ENCODE measurements around the gene SEC16A. TPM values are rescaled to one million over a fixed set of nuclear protein-coding genes. Genes with fewer than 3 reads are reported as not detected.

Gene SEC16A
- total RNA-seq, 4 donors from 2014 or later, result 31.2 to 49.1 (median 38.6) TPM

GRCh38 chr9:136433849-136434579 lies 48.8 kb downstream of the SEC16A start:
- no peak for DNase-seq
- H3K9me3 ChIP-seq, result no peaks in the 10 kb centered on the region
- H3K4me1 ChIP-seq, result peaks cover 5 to 38% (median 23%) of the 10 kb centered on the region in 3 donors
- intact Hi-C loops (cut with DNase I), result no loop called here
- TF ChIP-seq POLR2A (IDR thresholded peaks at IDR 0.05), result no peak
- TF ChIP-seq, protein P1, sequence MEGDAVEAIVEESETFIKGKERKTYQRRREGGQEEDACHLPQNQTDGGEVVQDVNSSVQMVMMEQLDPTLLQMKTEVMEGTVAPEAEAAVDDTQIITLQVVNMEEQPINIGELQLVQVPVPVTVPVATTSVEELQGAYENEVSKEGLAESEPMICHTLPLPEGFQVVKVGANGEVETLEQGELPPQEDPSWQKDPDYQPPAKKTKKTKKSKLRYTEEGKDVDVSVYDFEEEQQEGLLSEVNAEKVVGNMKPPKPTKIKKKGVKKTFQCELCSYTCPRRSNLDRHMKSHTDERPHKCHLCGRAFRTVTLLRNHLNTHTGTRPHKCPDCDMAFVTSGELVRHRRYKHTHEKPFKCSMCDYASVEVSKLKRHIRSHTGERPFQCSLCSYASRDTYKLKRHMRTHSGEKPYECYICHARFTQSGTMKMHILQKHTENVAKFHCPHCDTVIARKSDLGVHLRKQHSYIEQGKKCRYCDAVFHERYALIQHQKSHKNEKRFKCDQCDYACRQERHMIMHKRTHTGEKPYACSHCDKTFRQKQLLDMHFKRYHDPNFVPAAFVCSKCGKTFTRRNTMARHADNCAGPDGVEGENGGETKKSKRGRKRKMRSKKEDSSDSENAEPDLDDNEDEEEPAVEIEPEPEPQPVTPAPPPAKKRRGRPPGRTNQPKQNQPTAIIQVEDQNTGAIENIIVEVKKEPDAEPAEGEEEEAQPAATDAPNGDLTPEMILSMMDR (IDR thresholded peaks at IDR 0.05), result no peak
- H3K4me3 ChIP-seq, result no peak overlapping the region
- 90 to 92% methylated on average over 11 to 18 of the region's 37 CpGs for WGBS, 2 donors
- no peak overlapping the region for H3K27ac ChIP-seq
- H3K27me3 ChIP-seq, result no peaks in the 10 kb centered on the region
- peaks cover 10 to 73% (median 16%) of the 10 kb centered on the region in 3 donors for H3K36me3 ChIP-seq

- peaks cover 5 to 30% (median 19%) of the 10 kb centered on the region in 3 donors for H3K4me1 ChIP-seq
- no peak overlapping the region for H3K27ac ChIP-seq
- no peaks in the 10 kb centered on the region for H3K9me3 ChIP-seq
- DNase-seq, result no peak
- intact Hi-C loops (cut with DNase I), result no loop called here
- TF ChIP-seq, protein P1 (IDR thresholded peaks at IDR 0.05), result no peak
- no peak for TF ChIP-seq POLR2A (IDR thresholded peaks at IDR 0.05)
- H3K27me3 ChIP-seq, result no peaks in the 10 kb centered on the region
- 88% methylated on average over 5 of the region's 36 CpGs; no CpG with 5 or more reads in 1 of the 2 donors for WGBS, 2 donors
- peaks cover 10 to 81% (median 17%) of the 10 kb centered on the region in 3 donors for H3K36me3 ChIP-seq
- no peak overlapping the region for H3K4me3 ChIP-seq
These were observed 49.7 kb downstream of the SEC16A start for GRCh38 chr9:136433043-136433715.

DNA sequence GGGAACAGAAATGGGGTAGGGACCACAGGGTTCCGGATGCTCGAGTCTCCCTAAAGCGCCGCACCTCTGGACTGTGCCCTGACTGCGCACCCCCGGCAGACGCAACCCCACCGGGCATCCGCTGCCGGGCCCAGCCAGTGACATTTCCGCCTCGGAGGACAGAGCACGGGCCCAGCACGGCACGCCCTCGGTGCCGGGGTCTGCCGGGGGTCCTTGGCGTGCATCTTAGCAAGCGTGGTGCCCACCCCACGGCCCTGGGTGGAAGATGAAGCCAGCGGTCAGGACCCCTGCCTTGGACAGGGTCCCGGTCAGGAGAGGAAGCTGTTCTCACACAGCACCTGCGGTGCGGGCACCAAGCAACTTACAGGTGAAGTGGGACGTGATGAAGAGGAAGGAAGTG lies 50.2 kb downstream of the SEC16A start:
- TF ChIP-seq POLR2A (IDR thresholded peaks at IDR 0.05), result no peak
- TF ChIP-seq, protein P1 (IDR thresholded peaks at IDR 0.05), result no peak
- DNase-seq, result no peak
- intact Hi-C loops (cut with DNase I), result no loop called here
- Histone ChIP-seq H3K27ac (no peak overlapping the region), H3K27me3 (no peaks in the 10 kb centered on the region), H3K36me3 (peaks cover 10 to 86% (median 17%) of the 10 kb centered on the region in 3 donors), H3K4me3 (no peak overlapping the region), H3K9me3 (no peaks in the 10 kb centered on the region), H3K4me1 (peaks cover 1 to 24% (median 13%) of the 10 kb centered on the region in 3 donors)
- WGBS, 2 donors, result no CpG with 5 or more reads among the region's 26 CpGs

DNA sequence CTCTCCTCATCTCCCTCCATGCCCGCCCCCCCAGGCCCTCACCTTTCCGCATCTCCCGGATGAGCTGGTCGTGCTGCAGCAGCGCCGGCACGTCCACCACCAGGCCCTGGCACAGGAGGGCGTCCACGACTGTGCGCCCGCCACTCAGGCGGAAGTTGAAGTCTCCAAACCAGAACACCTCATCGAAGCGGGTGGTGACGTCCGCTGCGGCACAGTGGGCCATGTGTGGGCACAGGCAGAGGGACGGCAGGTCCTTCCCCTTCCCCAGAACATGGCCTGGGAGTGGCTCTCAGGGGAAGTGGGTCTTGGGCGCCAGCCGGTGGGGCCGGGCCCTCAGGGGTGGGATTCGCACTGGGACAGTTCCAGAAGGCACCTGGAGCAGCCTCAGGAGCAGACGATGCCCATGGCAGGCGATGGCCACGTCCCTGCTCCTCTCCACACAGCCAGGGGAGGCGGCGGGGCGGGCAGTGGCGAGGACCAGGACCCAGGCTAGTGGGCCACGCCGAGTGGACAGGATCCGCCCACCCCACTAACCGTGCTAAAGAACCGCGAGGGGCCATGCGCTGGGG lies 51.0 kb downstream of the SEC16A start:
- Histone ChIP-seq H3K4me1 (peaks cover 0 to 16% (median 6%) of the 10 kb centered on the region in 3 donors), H3K27me3 (no peaks in the 10 kb centered on the region), H3K36me3 (peaks cover 10 to 86% (median 17%) of the 10 kb centered on the region in 3 donors), H3K27ac (no peak overlapping the region), H3K9me3 (no peaks in the 10 kb centered on the region), H3K4me3 (no peak overlapping the region)
- intact Hi-C loops (cut with DNase I), result no loop called here
- WGBS, 2 donors, result 86% methylated on average over 6 of the region's 36 CpGs; no CpG with 5 or more reads in 1 of the 2 donors
- DNase-seq, result no peak
- TF ChIP-seq POLR2A (IDR thresholded peaks at IDR 0.05), result no peak
- TF ChIP-seq, protein P1 (IDR thresholded peaks at IDR 0.05), result no peak
